Lower leg skin (tissue), 4 donors: Measurements from ENCODE around the gene DPM2. TPM values are rescaled to one million over a fixed set of nuclear protein-coding genes. Genes with fewer than 3 reads are reported as not detected.
A peak's percentile ranks its signal among the peaks of the same experiment; 100 is the strongest.

Experiments used
- DNase-seq, 2 donors: peaks; one replicate each; pipeline ENCODE4 v3.0.0-alpha.2; 2019; ENCODE audit warnings: low spot score in 2 of 2
- H3K4me3 ChIP-seq: fragments of 200-600 bp; sonication (generic); 2 replicates; pipeline ENCODE4 v1.5.1; 2017; ENCODE audit warnings: mild to moderate bottlenecking, low read depth; ENCODE audit not compliant: poor library complexity, severe bottlenecking
- POLR2A ChIP-seq, 2 donors: fragments of 450-650 bp; IDR thresholded peaks; one replicate each; pipeline ENCODE4 v1.6.1; 2016 to 2017; ENCODE audit warnings: antibody characterized with exemption in 2 of 2, mild to moderate bottlenecking in 1 of 2, moderate library complexity in 1 of 2
- WGBS, 2 donors: methylation state at CpG; one replicate each; pipeline ENCODE4 v1.1.5; 2018; 5-methylcytosine and 5-hydroxymethylcytosine counted together
- intact Hi-C: fragments of 100-400 bp; cut with DNase I; formaldehyde crosslinking; loops from one replicate; pipeline ENCODE4 v1.15.0; 2023; ENCODE audit warnings: low total_unique reads
- total RNA-seq, 4 donors: library from RNA; depleted of rRNA; stranded (reverse); fragments of >200 nt; gene quantifications; one replicate each; pipeline ENCODE4 v1.1.0, GENCODE V29; 2016
- TF ChIP-seq, protein P1 (sequence below), 3 donors: fragments of 450-650 bp; IDR thresholded peaks; one replicate each; pipeline ENCODE4 v1.5.1; 2016; ENCODE audit warnings: antibody characterized with exemption in 3 of 3, mild to moderate bottlenecking in 3 of 3, moderate library complexity in 2 of 3

DPM2 gene
- total RNA-seq, 4 donors from 2014 or later: 11.9 to 21.1 (median 15.8) TPM

DNA sequence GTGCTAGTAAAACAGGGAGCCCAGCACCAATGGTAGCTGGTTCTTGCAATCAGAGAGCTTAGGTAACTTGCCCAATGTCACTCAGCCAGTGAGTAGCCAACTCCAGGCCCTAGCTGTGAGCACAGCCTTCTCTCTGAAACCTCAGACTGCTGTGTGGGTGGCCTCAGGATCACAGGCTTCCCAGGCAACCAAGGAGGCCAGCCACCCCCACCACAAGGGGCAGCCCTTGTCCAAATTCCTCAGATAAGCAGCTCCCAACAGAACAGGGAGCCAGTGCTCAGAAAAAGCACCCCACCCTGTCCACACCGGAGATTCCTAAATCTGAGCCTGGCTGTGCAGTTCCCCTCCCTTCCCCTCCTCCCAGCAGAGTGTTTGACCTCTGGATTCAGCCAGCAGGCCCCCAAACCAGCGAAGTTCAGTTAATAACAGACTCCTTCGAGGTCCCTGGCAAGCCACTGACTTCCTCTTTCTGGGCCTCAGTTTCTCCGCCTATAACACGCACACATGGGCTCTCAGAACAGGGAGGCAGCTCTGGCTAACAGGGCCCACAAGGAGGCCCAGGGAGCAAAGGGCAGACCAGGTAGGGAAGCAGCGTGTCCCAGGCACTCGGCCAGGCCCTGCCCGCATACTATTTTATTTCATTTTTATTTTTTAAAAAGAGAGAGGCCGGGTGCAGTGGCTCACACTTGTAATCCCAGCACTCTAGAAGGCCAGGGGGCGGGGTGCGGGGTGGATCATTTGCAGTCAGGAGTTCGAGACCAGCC is 40.4 kb upstream of the DPM2 start:
- TF ChIP-seq, protein P1, sequence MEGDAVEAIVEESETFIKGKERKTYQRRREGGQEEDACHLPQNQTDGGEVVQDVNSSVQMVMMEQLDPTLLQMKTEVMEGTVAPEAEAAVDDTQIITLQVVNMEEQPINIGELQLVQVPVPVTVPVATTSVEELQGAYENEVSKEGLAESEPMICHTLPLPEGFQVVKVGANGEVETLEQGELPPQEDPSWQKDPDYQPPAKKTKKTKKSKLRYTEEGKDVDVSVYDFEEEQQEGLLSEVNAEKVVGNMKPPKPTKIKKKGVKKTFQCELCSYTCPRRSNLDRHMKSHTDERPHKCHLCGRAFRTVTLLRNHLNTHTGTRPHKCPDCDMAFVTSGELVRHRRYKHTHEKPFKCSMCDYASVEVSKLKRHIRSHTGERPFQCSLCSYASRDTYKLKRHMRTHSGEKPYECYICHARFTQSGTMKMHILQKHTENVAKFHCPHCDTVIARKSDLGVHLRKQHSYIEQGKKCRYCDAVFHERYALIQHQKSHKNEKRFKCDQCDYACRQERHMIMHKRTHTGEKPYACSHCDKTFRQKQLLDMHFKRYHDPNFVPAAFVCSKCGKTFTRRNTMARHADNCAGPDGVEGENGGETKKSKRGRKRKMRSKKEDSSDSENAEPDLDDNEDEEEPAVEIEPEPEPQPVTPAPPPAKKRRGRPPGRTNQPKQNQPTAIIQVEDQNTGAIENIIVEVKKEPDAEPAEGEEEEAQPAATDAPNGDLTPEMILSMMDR (IDR thresholded peaks at IDR 0.05): no peak
- no peak for TF ChIP-seq POLR2A (IDR thresholded peaks at IDR 0.05)
- 43 to 49% methylated on average over 12 of the region's 12 CpGs for WGBS, 2 donors
- intact Hi-C loops: no loop called here
- no peak for DNase-seq
- peak overlapping the region; percentile 10 for H3K4me3 ChIP-seq

DNA sequence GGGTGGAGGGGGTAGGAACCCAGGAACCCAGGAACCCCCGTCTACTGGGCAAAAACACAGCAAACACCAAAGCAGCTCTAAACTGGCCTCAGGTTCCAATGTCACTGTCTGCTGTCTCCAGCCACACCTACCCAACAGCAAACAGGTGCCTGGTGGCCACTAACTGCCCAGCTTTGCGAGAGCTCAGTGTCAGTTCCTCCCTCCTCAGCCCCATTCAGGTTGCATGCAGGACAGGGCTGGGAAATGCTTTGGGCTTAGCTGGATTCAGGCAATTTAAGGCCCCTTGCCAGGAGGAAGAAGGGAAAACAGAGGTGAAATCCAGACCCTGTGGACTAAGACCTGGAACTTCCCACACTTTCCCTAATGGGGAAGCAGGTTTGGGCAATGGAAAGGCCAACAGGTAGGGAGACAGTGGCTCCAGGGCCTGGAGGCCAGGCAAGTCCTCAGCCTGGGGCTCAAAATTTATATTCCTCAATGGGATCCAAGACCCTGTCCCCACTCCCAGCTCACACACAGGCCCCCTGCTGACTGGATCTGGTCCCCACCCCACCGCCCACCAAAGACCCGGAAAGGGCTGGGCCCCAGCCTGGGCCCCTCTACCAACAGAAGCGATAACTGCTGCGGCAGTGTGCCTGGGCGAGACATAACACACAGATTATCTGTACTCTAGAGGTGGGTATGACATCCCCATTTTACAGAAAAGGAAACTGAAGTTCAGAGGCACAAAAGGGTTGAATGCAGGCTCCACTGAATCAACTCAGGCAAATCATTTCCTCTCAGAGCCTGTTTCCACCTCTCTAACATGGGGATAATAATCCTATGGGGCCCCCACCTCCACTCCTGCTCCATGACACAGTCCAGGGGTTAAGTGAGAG is 39.6 kb upstream of the DPM2 start:
- WGBS, 2 donors: 66 to 77% methylated on average over 7 of the region's 7 CpGs
- intact Hi-C loops: no loop called here
- DNase-seq: no peak
- no peak overlapping the region for H3K4me3 ChIP-seq
- TF ChIP-seq, protein P1 (IDR thresholded peaks at IDR 0.05): no peak
- no peak for TF ChIP-seq POLR2A (IDR thresholded peaks at IDR 0.05)

DNA sequence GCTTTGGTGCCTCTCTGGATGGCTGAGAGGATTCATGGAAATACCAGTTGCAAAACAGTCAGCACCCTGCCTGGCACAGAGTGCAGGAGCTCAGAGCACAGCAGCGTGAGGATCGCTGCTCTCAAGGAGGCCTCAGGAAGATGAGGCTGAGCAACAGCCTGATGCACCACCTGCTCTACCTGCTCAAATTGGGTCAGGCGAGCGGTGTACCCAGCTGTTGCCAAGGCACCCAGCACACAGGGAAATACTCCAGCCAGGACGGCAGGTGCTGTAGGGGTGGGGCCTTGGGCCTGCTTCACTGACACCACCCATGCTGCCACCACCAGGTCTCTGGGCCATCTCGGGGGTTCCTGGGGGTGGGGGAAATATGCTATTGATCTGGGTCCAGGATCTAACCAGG is 38.8 kb upstream of the DPM2 start:
- DNase-seq: peak in 1 of 2 donors; percentile 89
- intact Hi-C loops: no loop called here
- no peak for TF ChIP-seq POLR2A (IDR thresholded peaks at IDR 0.05)
- TF ChIP-seq, protein P1 (IDR thresholded peaks at IDR 0.05): no peak
- H3K4me3 ChIP-seq: no peak overlapping the region
- 35 to 47% methylated on average over 4 to 6 of the region's 6 CpGs for WGBS, 2 donors

DNA sequence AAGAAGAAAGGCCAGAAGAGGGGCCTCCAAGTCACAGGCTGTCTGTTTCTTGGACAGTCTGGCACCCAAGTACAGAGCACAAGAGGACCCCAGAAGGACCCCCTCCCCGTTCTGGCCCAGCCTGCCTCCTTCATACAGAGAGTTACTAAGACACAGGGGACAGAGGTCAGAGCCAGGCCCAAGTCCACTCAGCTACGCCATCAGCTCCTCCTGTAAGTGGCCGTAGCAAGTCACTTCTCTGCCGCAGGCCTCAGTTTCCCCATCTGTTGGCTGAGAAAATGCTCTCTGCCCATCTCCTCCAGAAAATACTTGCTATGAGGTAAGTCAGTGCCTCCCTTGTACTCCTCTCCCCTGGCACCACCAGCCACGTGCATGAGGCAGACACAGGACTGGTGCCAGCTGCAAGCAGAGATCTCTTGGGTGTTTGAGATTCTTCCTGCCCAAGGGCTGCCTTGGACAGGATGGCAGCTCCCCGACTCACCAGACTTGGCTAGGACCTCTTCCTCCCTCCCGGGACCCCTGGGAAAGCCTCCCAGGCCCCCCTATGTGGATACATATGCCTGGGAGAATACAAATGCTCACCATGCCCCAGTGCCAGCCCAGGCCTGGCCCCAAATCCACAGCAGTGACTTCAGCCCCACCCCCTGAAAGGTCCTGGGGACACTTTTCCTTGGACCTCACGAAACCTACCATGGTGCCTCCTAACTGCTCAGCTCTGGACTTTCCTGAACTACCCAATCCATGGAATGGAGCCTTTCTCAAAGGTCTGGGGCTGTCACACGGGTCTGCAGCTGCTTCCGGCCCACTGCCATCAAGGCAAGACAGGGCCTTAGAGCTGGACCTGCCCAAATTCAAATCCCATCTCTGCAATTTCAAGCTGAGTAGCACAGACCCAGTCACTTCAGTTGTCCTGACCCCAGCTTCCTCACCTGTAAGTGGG is 38.0 kb upstream of the DPM2 start:
- intact Hi-C loops: no loop called here
- WGBS, 2 donors: 63% methylated on average over 10 of the region's 10 CpGs
- no peak overlapping the region for H3K4me3 ChIP-seq
- TF ChIP-seq POLR2A (IDR thresholded peaks at IDR 0.05): no peak
- TF ChIP-seq, protein P1 (IDR thresholded peaks at IDR 0.05): no peak
- DNase-seq: no peak

DNA sequence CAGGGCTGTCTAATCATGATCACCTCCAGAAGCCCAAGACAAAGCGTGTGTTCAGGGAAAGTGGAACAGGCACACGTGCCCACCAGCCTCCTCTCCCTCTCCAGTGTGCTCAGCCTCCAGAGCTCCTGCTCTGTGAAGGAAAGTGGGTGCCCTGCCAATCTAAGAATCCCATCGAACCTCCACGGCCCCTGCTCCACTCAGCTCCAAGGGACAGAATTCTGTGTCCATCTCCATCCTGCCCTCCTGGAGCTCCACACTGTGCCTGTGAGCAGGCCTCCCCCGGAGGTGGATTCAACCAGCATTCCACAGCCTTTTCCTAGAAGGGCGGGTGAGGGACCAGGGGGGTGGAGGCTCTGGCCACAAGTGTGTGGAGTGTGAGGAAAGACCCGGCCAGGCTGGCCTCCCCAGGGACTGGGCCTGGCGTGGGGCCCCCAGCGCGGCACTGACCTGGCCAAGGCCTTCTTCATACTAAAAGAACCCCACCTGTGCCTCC is 37.2 kb upstream of the DPM2 start:
- WGBS, 2 donors: 59 to 75% methylated on average over 8 to 9 of the region's 10 CpGs

More for the DNA sequence above, 37.2 kb upstream of the DPM2 start:
- no peak overlapping the region for H3K4me3 ChIP-seq
- TF ChIP-seq, protein P1 (IDR thresholded peaks at IDR 0.05): no peak
- no peak for TF ChIP-seq POLR2A (IDR thresholded peaks at IDR 0.05)
- peak in 1 of 2 donors; percentile 94 for DNase-seq
- intact Hi-C loops: no loop called here
